Astrocyte (in vitro differentiated cells and primary cell): ENCODE measurements around the gene TBRG1.

ENCODE experiments used
- CTCF ChIP-seq: IDR thresholded peaks from 2 replicates; pipeline ENCODE4 v1.5.1; 2011; ENCODE audit warnings: low read depth, mild to moderate bottlenecking, inconsistent platforms, low read length, moderate library complexity; ENCODE audit not compliant: insufficient read depth
- EZH2 ChIP-seq: IDR thresholded peaks from 2 replicates; pipeline ENCODE4 v1.6.1; 2012; ENCODE audit warnings: mild to moderate bottlenecking, low read length, inconsistent platforms; ENCODE audit not compliant: insufficient read depth

DNA sequence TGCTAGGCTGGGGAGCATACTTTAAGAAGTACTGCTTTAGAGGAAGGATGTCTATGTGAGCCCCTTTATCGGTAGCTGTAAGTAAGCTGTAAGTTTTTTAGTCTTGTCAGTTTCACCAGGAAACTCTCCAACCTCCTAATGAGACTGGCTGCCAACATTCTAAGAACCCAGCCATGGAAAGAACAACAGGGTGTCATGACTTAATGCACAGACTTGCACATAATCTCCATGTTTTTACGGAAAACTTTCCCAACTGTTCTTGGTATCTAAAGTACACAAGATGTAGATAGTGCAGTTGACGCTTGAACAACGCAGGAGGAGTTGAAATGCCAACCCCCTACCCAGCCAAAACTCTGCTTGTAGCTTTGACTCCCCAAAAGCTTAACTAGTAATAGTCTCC lies 43.9 kb upstream of the TBRG1 start:
- TF ChIP-seq CTCF, result no peak
- TF ChIP-seq EZH2, result no peak
